ENCODE results near the gene ZNF202.

GRCh38 chr11:123775715-123776549 lies 34.5 kb upstream of the ZNF202 start:
- TF ChIP-seq POLR2A (IDR thresholded peaks at IDR 0.05) (no peak), EP300 (IDR thresholded peaks at IDR 0.05) (no peak), CTCF (IDR thresholded peaks at IDR 0.05) (no peak), POLR2AphosphoS5 (IDR thresholded peaks at IDR 0.05) (no peak)

All from gastroesophageal sphincter (tissue), 3 donors.